ENCODE data around the gene AMDHD1.

AMDHD1 gene

DNA sequence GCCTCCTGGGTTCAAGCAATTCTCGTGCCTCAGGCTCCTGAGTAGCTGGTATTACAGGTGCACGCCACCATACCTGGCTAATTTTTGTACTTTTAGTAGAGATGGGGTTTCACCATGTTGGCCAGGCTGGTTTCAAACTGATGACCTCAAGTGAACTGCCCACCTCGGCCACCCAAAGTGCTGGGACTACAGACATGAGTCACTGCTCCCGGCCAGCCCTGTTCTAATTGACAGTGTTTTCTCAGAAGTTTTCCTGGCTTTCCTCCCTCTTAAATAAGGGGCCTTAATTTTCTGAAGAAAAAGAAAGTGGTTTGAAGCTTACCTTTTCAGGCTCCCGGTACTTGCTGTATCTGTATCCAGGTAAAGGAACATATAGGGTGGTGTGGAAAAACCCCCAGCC lies 51.3 kb downstream of the AMDHD1 start:
- FAIRE-seq (no peak), DNase-seq (ENCODE audit: insufficient read length, low spot score) (no peak)

- DNase-seq (ENCODE audit: insufficient read length, low spot score) (no peak), FAIRE-seq (no peak)
Observed at GRCh38 chr12:95995238-95996031, 52.3 kb downstream of the AMDHD1 start.

DNA sequence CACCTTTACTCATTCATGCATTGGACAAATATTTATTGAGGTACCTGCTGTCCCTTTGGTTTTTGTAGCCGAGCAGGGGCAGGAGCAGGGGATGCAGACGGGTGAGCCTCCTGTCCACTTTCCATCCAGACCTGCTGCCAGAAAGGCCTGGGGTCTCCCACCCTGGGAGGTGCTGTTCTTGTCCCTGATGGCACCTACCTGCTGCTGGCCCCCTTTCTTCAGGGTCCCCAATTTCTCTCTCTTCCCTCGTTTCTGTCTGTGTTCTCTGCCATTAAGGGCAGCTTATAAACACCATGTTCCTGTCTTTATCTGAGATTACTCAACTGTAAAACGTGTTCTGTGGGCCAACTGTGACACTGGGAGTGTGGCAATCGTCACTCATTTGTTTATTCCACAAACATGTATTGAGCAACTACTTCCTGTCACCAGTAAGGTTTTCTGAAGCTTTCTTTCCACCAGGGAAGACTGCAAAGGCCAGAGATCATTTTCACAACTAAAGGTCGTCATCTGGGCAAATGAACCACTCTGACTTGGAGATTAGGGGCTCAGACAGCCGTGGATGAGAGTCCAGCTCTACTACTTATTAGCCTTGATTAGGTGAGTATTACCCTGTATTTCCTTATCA lies 53.0 kb downstream of the AMDHD1 start, which contains the start of gene HAL:
Gene HAL (minus strand): TSS at position 311 of the 625 bp plus-strand sequence. CDS start 434 bp downstream, outside the sequence.
- FAIRE-seq, result no peak
- DNase-seq (ENCODE audit: insufficient read length, low spot score), result no peak

DNA sequence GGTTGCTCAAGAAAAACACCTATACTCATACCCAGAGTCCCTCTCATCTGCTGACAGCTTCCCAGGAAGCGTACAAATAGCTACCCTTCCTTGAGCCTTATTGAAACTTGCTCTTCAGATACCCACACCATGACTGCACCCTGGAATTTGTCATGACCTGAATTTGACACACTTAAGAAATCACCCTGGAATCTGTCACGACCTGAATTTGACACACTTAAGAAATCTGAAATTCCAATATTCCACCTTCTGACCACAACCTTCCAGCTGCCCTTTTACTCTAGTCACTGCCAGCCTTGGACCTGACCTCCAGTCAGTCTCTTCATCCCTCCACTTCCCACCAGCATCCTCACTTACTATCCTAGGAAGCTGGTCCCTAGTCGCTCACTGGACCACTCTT lies 54.1 kb downstream of the AMDHD1 start:
- FAIRE-seq, result no peak
- no peak for DNase-seq (ENCODE audit: insufficient read length, low spot score)

DNA sequence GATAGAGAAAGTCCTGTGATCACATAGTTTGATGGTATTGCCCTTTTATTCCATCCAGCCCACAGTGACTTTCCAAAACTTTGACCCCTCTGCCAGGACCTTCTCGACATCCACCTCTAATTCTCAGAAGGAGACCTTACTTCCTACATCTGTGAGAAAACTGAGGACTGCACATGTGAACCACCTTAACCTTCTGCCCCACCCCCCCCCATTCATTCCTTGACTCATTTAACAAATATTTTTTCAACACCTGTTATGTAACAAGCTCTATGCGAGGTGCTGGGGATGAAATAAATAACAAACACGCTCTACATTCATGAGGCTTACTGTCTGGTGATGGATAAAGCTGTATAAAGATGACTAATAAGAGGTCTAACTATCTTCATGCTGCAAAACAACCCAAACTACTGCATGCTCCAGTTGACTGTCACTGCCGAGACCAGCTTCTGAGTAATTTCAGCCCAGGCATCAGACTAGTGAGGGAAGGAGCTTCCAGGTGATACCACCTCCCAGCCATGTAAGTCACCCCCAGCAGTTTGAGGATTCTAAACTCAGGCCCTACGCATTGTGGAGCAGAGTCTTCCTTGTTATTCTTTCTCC lies 54.9 kb downstream of the AMDHD1 start:
- DNase-seq (ENCODE audit: insufficient read length, low spot score), result no peak
- no peak for FAIRE-seq

DNA sequence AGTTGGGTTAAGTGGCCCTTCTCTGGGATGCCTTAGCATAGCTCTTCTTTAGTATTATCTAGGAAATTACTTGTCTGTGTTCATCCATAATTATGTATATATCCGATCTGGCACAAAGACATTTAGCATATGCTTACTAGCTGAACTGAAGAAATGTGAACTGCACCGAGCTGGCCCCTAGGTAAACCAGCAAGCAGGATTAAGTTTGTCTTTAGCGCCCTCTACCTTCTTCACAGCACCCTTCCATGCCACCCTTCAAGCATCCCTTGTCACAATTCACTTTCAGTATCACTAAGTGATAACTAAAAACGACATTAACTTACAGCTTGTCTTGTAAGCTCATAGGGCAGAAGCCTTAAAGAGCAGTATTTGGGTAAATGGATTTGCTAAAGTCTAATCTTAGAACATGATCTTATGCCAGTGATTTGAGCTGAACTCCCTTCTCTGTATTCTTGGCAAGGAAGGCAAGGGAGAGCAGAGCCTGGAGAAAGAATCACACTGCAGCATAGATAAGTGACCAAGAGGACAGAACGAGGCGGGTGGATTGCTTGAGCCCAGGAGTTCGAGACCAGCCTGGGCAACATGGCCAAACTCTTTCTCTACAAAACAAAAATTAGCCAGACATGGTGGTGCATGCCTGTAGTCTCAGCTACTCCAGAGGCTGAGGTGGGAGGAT lies 55.6 kb downstream of the AMDHD1 start:
- FAIRE-seq (peak; percentile 66), DNase-seq (ENCODE audit: insufficient read length, low spot score) (peak; percentile 56)

DNA sequence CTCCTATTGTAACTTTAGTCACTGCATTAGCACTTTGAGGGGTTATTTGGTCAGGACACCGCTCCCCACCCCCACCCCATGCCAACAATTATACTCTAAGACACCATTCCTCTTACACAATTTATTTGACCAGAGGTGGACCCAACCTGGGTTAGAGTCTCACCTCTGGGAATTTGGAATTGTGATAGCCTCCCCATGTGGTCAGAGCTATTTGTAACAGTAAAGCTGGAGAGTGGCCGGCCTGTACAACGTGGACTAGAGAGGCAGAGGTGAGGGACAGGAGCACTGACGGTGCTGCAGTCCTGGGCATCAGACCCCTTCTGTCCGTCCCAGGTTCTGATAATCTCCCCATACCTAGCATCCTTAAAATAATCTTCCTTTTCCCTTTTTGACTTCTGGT lies 56.4 kb downstream of the AMDHD1 start:
- FAIRE-seq, result no peak

GRCh38 chr12:96000858-96001257 lies 57.7 kb downstream of the AMDHD1 start:
- DNase-seq (ENCODE audit: insufficient read length, low spot score), result no peak
- no peak for FAIRE-seq

More for the DNA sequence above, 56.4 kb downstream of the AMDHD1 start:
- DNase-seq (ENCODE audit: insufficient read length, low spot score), result no peak

GRCh38 chr12:96006727-96007126 lies 63.6 kb downstream of the AMDHD1 start:
- FAIRE-seq, result no peak
- DNase-seq (ENCODE audit: insufficient read length, low spot score), result no peak

GRCh38 chr12:96007729-96008128 lies 64.6 kb downstream of the AMDHD1 start:
- no peak for FAIRE-seq
- DNase-seq (ENCODE audit: insufficient read length, low spot score), result no peak

DNA sequence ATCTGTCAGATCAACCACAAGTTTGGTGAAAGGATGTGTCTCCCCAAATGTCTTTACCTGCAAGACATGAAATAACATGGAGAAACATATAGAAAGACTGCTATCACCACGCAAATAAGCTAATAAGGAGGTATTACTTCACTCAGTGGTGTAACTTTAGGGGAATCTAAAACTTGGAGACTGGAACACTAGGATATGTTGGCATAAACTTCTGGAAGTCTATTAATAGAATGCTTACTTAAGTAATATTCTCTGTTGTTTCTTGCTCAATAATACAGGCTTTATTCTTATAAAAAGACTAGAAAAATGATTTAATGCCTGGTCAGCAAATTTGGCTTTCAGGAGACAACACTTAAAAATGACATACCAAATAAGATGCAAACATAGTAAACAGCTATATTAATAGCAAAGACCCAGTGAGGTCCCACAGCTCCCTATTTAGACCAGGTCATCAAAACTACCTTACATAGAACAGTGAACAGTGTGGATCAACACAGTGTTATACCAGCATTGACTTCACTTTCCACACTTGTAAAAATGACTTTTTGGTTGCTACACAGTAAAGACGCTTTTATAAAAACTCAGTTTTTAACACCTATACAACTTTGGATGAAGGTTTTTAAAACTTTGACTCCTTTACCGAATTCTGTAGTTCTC lies 71.9 kb downstream of the AMDHD1 start:
- no peak for DNase-seq (ENCODE audit: insufficient read length, low spot score)

DNA sequence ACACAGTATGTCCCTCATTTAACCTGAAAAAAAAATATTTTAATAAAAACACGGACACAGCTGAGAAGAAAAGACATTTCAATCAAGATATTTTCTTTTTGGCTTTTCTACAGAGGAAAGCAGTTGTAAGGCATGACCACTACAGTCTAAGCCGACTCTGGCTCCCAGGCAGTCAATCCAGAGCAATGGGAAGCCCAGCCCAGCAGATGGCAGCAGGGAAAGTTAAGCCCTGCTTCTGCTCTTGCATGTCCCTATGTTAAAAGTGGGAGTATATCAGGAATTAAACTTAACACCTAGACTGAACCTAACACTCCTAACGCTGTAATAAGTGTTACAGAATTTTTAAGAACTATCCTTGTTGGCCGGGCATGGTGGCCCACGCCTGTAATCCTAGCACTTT lies 72.5 kb downstream of the AMDHD1 start:
- FAIRE-seq, result no peak
- DNase-seq (ENCODE audit: insufficient read length, low spot score), result no peak

More for the DNA sequence above, 71.9 kb downstream of the AMDHD1 start:
- FAIRE-seq, result no peak
